Measurements from ENCODE around the gene GALNS. TPM values are rescaled to one million over a fixed set of nuclear protein-coding genes. Genes with fewer than 3 reads are reported as not detected.

Gene GALNS
- total and polyA plus RNA-seq, 2 experiments from 2014 or later: 19.6 to 53.5 TPM

- peaks cover 16% of the 10 kb centered on the region for H3K79me2 ChIP-seq
- WGBS (ENCODE audit: low lambda C conversion rate, missing lambda C conversion rate): 95% methylated on average over 19 of the region's 19 CpGs
- DNase-seq (ENCODE audit: low spot score): no peak
Measured at GRCh38 chr16:88861359-88861758, 4.6 kb upstream of the GALNS start.

DNA sequence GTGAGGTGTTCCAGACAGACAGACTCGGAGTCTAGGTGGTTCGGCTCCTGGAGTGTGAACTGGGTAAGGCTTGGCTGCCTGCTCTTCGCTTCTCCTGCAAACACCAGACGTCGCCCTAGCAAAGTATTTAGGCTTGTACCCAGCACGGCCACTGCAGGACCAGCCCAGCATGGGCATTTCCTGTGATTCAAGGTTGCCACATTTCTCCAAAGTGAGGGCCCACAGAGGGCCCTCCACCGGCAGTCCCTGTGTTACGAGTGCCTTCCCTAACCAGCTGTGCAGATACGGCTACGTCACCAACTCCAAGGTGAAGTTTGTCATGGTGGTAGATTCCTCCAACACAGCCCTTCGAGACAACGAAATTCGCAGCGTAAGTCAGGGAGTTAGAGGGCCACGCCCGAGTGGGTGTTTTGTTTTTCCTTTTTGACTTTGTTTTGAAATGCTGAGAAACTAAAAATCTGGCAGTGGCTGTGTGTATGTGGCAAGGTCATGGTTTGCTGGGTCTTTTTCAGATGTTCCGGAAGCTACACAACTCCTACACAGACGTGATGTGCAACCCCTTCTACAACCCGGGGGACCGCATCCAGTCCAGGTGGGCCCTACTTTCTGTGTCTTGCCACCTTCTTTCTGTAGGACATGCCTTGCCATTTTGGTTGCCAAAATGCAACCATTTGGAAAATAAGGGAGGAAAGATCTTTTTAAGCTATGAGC, 2.8 kb upstream of the GALNS start:
- Histone ChIP-seq H4K20me1 (ENCODE audit: insufficient read depth, poor library complexity, severe bottlenecking) (peaks cover 3% of the 10 kb centered on the region), H3K4me3 (no peak overlapping the region), H3K9me3 (ENCODE audit: low read depth) (no peaks in the 10 kb centered on the region), H2AFZ (no peak overlapping the region), H3K4me2 (no peak overlapping the region), H3K4me1 (ENCODE audit: insufficient read depth) (peaks cover 11% of the 10 kb centered on the region), H3K27ac (no peak overlapping the region), H3K36me3 (replicated peaks; ENCODE audit: insufficient read depth, low read depth) (no peaks in the 10 kb centered on the region), H3K9me2 (replicated peaks; ENCODE audit: insufficient read depth) (no peaks in the 10 kb centered on the region), H3K79me2 (peaks cover 27% of the 10 kb centered on the region), H3K27me3 (no peaks in the 10 kb centered on the region)
- no peak for DNase-seq (ENCODE audit: low spot score)
- WGBS (ENCODE audit: low lambda C conversion rate, missing lambda C conversion rate): 98% methylated on average over 20 of the region's 20 CpGs
- TF ChIP-seq, protein P1, sequence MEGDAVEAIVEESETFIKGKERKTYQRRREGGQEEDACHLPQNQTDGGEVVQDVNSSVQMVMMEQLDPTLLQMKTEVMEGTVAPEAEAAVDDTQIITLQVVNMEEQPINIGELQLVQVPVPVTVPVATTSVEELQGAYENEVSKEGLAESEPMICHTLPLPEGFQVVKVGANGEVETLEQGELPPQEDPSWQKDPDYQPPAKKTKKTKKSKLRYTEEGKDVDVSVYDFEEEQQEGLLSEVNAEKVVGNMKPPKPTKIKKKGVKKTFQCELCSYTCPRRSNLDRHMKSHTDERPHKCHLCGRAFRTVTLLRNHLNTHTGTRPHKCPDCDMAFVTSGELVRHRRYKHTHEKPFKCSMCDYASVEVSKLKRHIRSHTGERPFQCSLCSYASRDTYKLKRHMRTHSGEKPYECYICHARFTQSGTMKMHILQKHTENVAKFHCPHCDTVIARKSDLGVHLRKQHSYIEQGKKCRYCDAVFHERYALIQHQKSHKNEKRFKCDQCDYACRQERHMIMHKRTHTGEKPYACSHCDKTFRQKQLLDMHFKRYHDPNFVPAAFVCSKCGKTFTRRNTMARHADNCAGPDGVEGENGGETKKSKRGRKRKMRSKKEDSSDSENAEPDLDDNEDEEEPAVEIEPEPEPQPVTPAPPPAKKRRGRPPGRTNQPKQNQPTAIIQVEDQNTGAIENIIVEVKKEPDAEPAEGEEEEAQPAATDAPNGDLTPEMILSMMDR (IDR thresholded peaks at IDR 0.05; ENCODE audit: poor library complexity): no peak
- TF ChIP-seq EZH2phosphoT487 (IDR thresholded peaks at IDR 0.05; ENCODE audit: low read depth, severe bottlenecking, unreplicated experiment): no peak
- no peak for TF ChIP-seq EZH2 (IDR thresholded peaks at IDR 0.05; ENCODE audit: borderline replicate concordance)

More at GRCh38 chr16:88861359-88861758, 4.6 kb upstream of the GALNS start:
- no peak overlapping the region for H3K4me3 ChIP-seq
- H3K4me1 ChIP-seq (ENCODE audit: insufficient read depth): peaks cover 7% of the 10 kb centered on the region
- TF ChIP-seq, protein P1 (IDR thresholded peaks at IDR 0.05; ENCODE audit: poor library complexity): no peak
- TF ChIP-seq EZH2 (IDR thresholded peaks at IDR 0.05; ENCODE audit: borderline replicate concordance) (no peak), EZH2phosphoT487 (IDR thresholded peaks at IDR 0.05; ENCODE audit: low read depth, severe bottlenecking, unreplicated experiment) (no peak)
- no peaks in the 10 kb centered on the region for H3K27me3 ChIP-seq
- H3K9me3 ChIP-seq (ENCODE audit: low read depth): no peaks in the 10 kb centered on the region
- H2AFZ ChIP-seq: no peak overlapping the region
- no peaks in the 10 kb centered on the region for H3K36me3 ChIP-seq (replicated peaks; ENCODE audit: insufficient read depth, low read depth)
- H3K4me2 ChIP-seq: no peak overlapping the region
- H4K20me1 ChIP-seq (ENCODE audit: insufficient read depth, poor library complexity, severe bottlenecking): no peaks in the 10 kb centered on the region
- no peaks in the 10 kb centered on the region for H3K9me2 ChIP-seq (replicated peaks; ENCODE audit: insufficient read depth)
- no peak overlapping the region for H3K27ac ChIP-seq

DNA sequence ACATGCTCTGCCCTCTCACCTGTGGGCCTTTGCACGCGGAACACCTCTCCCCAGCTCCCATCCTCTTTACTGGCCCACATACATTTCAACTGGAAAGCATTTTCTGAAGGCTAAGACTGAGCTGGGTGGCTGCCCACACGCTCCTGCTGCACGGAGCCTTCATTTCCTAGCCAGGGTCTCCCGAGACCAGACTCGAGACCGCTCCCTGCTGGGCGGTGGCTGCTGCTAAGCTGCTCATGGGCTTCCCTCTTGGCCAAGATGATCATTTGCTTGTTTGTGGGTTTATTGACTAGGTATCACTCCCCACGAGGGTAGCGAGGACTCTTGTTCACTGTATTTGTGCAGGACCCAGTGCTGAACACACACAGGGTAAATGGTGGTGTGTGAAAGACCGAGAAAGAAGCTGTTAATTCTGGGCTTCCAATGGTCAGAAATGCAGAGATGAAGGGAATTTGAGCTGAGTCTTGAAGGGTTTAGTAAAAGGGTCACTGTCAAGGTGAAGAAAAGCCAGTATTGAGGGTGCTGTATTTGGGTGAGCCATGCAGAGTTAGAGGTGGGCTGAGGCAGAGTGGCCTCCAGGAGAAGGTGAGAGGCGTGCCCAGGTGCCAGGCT, 1.1 kb upstream of the GALNS start:
- TF ChIP-seq, protein P1 (IDR thresholded peaks at IDR 0.05; ENCODE audit: poor library complexity): peak; percentile 72
- no peak for TF ChIP-seq EZH2 (IDR thresholded peaks at IDR 0.05; ENCODE audit: borderline replicate concordance)
- Histone ChIP-seq H3K9me3 (ENCODE audit: low read depth) (no peaks in the 10 kb centered on the region), H3K27ac (peak overlapping the region; percentile 80), H3K9me2 (replicated peaks; ENCODE audit: insufficient read depth) (no peaks in the 10 kb centered on the region), H3K36me3 (replicated peaks; ENCODE audit: insufficient read depth, low read depth) (no peaks in the 10 kb centered on the region), H2AFZ (peak overlapping the region; percentile 57), H3K4me3 (peak overlapping the region; percentile 68), H3K79me2 (peaks cover 27% of the 10 kb centered on the region), H3K4me1 (ENCODE audit: insufficient read depth) (peaks cover 11% of the 10 kb centered on the region), H3K27me3 (no peaks in the 10 kb centered on the region), H3K4me2 (peak overlapping the region; percentile 93), H4K20me1 (ENCODE audit: insufficient read depth, poor library complexity, severe bottlenecking) (peaks cover 3% of the 10 kb centered on the region)
- WGBS (ENCODE audit: low lambda C conversion rate, missing lambda C conversion rate): 18% methylated on average over 12 of the region's 12 CpGs
- peak; percentile 92 for DNase-seq (ENCODE audit: low spot score)
